Lung microvascular endothelial cell (primary cell): Measurements from ENCODE around the gene CMIP. TPM values are rescaled to one million over a fixed set of nuclear protein-coding genes. Genes with fewer than 3 reads are reported as not detected.

Source experiments
- DNase-seq, 2 donors: peaks; one replicate each; pipeline versions ENCODE4 v3.0.0 to v3.0.0-alpha.2; 2010; ENCODE audit warnings: low read depth in 2 of 2
- total RNA-seq: library from RNA; depleted of rRNA; stranded (reverse); fragments of >200 nt; gene quantifications from 2 replicates; pipeline ENCODE4 v1.2.1, GENCODE V29; 2014

The CMIP gene
- total RNA-seq, 1 donor from 2014 or later, result 10.3 TPM

DNA sequence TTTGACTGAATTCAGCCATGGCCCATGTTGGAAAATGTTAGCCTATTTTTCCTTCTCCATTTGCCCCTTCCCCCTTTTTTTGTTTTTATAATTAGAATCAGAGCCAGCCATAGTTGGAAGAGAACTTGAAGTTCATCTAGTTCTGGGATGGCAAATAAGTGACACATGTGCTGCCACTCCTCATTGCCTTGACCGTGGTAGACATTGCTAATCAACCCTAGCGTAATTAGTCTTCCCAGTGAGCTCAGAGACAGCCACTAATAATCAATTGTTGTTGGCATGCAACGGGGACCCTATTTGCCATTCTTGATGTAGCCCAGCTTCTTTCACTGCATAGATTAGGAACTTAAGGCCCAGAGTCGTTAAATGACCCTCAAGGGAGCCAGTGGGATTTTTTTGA, 16.6 kb downstream of the CMIP start:
- no peak for DNase-seq

DNA sequence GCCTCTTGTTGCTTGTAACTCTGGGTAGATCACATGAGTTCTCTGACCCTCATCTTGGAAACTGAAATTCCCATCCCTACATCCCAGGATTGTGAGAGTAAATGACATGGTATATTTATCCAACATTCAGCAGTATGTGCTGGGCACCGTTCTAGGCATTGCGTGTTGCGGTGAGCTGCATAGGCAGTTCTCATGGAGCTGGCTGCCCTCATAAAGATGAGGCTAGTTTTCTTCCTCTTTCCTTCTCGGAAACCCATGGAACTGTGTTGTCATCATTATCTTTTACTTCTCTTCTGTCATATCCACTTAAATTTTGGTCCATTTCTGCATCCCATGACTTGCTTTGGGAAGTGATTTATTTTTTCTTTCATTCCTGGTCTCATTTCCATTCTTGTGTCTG, 17.2 kb downstream of the CMIP start:
- no peak for DNase-seq

DNA sequence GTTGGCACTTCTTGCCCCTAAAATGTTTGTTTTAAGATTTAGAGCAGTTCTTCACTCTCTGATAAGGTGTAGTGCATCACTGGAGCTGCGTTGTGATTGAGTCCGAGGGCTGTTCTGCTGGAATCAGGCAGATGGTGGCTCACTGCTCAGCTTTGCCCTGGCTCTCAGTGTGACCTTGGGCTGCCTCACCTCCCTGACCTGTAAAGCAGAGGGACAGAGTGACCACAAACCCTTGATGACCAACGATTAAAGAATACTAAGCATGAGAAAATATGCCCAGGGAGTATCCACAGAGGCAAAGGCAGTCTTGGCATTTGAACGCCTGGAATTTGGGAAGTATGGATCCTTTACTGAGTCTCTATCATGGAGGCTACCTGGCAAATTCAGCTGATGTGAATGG, 18.1 kb downstream of the CMIP start:
- DNase-seq, result no peak

DNA sequence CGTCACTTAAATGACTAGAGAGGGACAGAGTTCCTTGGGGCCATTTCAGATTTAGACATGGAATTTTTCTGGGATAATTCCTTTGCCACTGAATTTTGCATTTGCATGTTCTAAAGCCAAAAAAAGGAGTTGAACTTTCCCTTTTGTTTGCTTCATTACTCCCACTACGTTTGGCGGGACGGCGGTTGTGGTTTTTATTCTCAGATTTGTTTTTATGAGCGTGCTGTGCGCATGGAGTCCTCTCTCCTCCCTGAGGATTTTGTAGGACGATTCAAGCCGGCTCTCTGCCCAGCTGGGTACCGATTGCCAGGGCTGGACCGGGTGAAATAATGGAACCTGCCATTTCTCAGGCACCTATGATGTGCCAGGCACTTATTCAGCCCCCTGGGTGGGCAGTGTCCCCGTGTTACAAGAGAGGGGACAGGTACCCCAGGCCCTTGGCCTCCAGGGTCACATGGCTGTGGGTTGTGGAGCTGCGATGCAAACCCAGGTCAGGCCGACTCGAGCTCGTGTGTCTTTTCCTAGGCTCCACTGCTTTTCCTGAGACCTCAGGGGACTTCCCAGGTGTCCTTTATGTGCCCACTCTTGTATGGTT, 18.8 kb downstream of the CMIP start:
- no peak for DNase-seq

DNA sequence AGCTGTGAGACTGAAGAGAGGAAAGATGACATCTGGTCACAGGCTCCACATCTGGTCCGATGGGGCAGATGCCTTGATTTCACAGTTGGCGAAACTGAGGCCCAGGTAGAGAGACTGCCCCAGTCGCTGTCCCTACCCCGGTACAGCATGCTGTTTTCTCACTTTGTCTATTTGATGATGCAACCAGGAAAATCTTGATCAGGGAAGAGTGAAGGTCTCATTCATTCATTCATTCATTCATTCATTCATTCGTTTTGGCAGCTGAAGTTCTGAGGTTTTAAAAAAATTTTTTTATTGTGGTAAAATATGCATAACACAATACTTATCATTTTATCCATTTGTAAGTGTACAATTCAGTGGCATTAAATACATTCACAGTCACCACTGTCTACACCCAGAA, 19.7 kb downstream of the CMIP start:
- no peak for DNase-seq

DNA sequence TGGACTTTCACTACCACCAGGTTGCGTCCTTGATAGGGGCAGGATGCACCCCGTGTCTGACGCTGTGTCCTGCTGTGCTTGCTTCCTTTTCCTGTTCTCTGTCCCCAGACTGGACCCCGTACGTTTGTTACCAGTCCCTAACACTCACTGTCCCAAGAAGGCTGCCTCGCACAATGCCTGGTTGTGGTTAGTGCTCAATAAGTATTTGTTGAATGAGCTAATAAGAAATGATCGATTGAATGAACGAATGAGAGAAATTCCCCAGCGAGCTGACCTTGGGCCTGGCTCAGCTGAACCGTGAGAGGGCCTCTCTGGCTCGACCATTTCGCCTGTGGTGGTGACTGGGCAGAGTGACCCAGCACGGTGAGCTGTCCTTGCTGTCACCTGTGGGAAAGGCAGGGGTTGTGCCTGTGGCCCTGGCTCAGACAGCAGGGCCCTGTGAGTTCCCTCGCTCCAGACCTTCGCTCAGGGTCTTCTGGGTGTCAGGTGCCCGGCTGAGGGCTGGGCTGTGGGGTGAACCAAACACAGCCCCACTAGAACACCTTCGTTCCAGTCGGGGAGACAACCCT, 20.9 kb downstream of the CMIP start:
- DNase-seq, result peak in 1 of 2 donors; percentile 41

DNA sequence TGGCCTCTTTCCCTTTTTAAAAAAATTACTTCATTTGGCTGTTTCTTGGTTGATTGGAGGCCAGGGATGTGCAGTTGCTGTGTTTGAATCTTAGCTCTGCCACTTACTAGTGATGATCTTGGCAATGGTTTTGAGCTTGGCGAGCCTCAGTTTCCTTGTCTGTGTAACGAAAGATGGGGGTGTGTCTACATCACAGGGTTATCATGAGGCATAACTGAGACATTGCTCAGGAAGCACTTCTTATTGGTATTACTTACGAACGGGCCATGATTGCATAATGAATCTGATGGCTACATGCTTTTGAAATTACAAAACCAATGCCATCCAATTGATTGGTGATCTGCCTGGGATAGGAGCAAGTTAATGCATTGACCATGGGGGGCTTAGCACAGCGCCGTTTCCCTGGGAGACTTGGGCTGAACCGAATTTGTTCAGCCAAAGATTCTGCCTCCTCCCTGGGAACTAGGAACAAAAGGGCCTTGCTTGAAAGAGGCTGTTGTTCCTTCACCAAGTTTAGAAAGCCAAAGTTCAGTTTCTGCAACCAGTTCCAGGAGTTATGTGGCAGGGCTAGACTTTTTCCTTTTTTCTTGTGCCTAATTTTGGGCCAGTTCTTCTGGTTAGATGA, 21.9 kb downstream of the CMIP start:
- no peak for DNase-seq

DNA sequence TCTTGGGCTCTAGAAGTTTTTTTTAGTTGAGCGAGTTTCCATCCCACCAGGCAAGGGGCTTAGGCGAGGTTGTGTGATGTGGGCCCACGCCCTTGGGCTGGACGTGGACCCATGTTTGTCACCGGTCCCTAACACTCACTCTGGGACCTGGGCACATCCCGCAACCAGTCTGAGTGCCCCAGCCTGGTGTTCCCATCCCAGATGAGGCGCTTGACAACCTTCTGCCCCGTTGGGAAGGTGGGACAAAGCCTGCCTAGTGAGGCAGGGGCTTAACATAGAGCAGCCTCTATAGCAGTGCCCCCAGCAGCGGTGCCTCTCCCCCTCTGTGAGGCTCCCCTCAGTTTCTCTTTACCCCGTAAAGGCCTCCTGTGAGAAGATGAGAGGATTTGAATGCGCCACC, 22.5 kb downstream of the CMIP start:
- no peak for DNase-seq

DNA sequence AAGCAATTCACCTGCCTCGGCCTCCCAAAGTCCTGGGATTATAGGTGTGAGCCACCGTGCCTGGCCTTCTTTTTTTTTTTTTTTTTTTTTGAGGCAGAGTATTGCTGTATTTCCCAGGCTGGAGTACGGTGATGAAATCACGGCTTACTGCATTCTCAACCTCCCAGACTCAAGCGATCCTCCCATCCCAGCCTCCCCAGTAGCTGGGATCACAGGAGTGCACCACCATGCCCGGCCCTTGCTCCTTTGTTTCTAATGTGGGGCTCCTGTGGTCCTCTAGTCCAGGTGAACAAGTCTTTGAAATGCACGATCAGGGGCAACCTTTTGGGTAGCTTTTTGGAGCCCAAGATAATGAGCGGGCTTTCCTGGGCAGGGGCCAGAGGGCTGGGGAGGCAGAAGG, 23.2 kb downstream of the CMIP start:
- DNase-seq, result no peak

DNA sequence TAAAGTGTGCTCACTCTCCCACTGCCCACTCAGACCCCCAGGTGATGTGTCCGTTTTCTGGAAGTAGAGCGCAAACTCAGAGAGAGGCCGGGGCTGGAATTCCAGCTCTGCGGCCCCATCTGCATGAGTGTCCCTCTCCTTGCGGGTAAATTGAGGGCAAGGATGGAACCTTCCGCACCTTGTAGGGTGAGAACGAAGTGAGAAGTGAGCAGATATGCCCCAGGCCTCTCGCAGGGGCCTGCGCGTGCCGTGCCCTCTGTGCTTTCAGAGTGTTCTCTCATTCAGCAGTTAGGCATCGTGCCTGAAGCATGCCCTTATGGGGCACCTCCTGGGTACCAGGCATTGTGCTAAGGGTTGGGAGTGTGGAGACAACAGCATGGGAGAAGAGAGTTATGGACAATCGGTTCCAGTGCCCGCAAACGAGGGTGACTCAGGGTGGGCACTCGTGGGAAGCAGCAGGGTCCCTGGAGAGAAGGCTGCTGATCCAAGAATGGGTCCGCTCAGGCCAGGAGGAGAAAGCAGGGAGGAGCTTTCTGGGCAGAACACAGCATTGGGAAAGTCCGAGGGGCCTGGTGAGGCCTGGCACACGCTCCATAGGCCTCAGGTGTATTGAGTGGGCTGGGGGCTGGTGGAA, 23.8 kb downstream of the CMIP start:
- no peak for DNase-seq

DNA sequence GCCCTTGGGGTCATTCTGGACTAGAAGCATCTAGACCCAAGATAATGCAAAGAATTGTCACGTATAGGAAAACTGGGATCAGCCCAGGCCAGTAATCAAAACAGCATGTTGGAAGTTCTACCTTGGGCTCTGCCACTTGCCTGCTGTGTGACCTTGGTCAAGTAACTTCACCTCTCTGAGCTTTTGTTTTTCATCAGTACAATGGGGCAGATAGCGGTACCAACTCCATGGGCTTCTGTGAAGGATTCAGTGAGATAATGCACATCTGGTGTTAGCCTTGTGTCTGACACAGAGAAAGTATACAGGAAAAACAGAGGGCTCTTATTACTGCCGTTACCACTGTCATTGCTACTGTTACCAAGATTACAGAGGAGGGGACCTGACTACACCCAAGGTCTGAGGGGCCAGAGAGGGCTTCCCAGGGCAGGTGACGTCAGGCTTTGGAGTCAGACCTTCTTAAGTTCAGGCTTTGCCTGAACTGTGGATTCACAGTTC, 24.6 kb downstream of the CMIP start:
- no peak for DNase-seq

DNA sequence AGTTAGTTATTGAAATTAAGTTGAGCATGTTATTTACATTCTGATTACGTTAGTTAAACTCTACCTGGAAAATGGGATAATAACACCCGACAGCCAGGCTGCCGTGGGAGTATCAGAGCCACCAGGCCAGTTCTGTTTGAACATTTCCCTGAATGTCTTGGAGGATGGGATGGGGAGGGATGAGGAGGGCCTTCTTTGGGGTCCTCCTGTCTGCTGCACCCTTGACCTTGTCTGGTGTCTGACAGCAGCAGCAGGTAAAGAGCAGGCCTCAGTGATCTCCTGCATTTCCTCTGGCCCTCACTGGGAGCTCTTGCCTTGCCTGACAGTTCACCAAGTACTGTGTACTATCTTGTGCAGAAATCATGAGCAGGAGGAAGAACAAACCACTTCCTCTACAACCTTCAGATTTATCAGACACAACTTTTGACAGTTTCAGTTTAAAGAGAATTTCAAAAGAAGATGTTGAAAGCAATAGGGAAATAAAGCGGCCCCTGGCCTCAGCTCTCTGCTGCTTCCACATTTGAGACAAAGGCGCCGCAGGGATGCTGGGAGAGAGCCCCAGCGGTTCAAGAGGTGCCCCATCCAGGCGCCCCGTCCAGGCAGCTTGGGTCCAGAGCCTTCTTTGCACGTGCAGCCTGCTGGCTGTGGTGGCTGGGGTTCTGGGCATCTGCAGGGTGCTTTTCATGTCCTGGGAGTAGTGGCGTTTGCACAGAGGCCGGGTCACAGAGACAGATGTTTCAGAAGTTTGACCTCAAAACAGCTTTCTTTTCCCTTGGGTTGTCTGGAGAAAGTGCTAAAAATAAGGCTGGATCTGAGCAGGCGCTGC, 25.3 kb downstream of the CMIP start:
- no peak for DNase-seq

DNA sequence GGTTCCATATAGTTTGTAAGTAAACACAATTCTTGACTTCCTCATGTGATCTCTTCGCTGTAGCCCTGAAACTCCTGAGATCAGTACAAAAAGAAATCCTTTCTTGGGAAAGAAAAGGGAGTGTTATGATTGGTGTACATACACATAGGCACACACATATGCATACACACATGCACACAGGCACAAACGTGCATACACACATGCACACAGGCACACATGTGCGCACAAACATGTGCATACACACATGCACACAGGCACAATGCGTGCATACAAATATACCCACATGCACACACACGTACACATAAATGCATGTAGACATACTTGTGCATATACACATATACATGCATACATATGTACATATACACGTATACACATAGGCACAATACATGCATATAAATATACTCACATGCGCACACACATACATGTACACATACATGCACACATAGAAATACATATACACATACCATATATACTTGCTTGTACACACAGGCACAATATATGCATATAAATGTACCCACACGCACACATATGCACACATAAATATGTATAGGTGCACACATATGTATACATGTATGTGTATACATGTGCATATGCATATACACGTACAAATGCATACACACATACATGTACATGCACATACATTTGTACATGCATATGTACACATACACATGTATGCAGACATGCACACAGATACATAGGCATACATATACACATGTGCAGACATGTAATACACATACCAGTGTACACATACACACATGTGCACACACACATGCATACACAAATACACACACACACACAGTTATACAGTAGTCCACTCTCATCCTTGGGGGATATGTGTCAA, 26.4 kb downstream of the CMIP start:
- no peak for DNase-seq

DNA sequence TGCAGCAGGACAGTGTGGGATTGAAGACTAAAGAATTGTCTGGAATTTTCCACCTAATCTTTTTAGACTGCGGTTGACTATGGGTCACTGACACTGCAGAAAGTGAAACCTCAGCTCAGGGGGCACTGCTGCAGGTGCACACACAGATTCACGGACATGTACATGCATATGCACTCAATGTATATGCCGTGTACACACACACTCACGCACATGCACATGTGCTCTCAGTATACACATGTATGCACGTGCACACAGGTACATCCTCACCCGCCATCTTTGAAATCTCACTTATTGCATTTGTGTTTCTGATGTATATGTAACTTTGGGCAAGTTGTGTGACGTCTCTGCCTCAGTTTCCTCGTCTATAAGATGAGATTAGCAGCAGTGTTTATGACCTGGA, 27.3 kb downstream of the CMIP start:
- no peak for DNase-seq

DNA sequence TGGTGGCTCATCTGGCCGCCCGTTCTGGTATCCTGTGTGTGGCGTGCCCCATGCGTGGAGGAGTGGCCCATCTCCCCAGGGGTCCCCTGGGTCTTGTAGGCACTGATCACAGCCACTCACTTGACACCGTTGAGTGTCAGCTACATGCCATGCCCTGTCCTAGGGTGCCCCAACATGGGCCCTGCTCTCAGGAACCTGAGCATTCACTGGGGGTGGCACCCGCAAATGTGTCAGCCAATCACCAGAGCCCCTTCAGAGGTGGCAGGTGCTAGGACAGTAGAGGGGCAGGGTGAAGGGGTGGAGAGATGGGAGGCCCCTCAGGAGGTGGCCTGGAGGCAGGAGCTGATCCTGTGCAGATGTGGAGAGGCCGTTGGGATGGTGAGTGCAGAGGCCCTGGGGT, 27.8 kb downstream of the CMIP start:
- DNase-seq, result no peak

DNA sequence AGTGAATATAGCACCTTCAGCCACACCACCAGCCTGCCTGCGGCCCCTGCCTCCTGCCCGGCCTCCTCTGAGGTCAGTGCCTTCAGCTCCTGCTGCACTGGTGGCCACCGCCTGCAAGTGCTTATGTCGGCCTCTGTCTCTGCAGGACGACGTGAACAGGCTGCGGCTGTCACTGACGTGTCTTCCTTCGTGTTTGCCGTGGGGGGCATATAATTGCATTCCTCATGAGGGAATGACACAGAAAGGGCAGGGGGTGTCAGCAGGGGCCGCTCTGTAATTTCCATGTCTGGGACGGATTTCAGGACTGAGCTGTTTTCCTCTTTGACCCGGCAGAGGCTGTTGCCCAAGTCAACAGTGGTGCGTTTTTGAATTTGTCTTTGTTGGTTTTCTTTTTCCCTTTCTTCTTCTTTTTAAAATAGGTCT, 28.5 kb downstream of the CMIP start:
- DNase-seq, result peak; percentile 47 to 53

DNA sequence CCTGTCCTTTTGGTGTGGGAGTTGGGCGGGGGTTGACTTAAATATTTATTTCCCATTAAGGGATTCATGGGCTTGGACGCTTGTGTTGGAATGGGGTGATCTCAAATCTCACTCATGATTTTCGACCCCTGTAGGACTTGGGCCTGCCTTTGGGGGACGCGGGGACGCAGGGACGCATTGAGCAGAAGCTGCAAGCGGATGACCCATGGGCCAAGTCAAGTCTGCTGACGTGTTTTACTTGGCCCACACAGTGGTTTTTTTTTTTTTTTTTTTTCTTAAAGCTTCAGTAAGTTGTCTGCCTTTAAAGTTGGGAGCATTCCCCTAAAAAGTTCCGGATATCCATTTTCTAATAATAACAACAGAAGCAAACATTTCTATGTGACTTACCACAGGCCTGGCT, 28.9 kb downstream of the CMIP start:
- peak; percentile 28 to 80 for DNase-seq

DNA sequence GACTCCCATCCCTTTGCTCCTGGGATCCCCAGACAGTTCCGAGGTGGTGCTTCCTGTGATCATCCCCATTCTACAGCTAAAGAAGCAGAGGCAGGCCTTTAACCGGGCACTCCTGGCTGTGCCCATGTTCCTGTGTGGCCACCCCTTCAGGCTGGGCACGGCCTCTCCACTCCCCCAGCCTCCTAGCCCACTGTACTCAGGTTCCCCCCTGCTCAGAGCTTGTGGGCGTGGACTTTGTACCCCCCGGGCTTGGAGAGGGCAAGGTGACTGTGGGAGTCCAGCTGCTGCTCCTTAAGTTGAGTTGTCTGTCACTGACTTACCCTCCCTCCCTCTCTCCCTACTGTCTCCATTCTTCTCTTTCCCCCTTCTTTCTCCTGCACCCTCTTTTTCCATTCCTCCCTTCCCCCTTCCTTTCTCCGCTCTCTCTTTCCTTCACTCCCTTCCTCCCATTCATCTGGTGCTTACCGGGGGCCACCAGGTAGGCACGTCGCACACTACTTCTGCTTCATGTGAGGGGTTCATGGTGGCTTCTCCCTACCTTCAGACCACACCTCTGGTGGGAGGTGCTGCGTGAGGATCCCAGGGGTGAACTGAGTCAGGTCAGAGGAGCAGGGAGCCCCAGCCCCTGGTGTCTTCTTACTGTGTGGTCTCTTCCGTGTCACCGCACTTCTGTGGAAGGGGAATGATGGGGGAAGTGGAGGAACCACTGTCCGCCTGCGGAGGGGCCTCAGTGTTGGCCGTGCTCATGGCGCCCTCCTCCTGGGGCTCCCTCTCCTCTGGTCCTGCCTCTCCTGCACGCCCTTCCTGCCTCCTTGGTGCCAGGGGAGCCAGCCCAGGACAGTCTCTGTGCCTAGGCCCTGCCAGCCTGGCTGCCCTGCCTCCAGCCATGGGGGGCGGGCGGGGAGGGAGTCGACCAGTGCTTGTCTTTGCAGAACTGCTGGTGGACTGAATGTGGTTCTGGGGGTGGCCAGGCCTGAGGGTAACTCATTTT, 29.7 kb downstream of the CMIP start:
- no peak for DNase-seq
